ENCODE measurements around the gene DEPDC5. TPM values are rescaled to one million over a fixed set of nuclear protein-coding genes. Genes with fewer than 3 reads are reported as not detected.

The DEPDC5 gene
- total and polyA plus RNA-seq, 9 of the 15 experiments (the other 6 are each of a cell fraction or from before 2014, with no cell fraction given), result 2.3 to 12.3 (median 10.7) TPM

GRCh38 chr22:31937341-31937740, 183.5 kb downstream of the DEPDC5 start (continued):
- TF ChIP-seq ZMIZ1 (IDR thresholded peaks at IDR 0.05; ENCODE audit: low read depth in 2 of 2, low read length in 2 of 2), result peak in 1 of 2 experiments; percentile 69; a peak in 2 of 4 replicates
- no peak for TF ChIP-seq ZNF3 (CRISPR knock-in tag; IDR thresholded peaks at IDR 0.05)
- no peak for TF ChIP-seq NR2C2 (CRISPR knock-in tag; IDR thresholded peaks at IDR 0.05)
- no peak for TF ChIP-seq NR2C2 (tag; IDR thresholded peaks at IDR 0.05)
- TF ChIP-seq TCF3 (CRISPR knock-in tag; IDR thresholded peaks at IDR 0.05), result peak; percentile 95
- TF ChIP-seq HNRNPLL (IDR thresholded peaks at IDR 0.05; ENCODE audit: low read depth, low read length, poor library complexity, severe bottlenecking), result no peak
- TF ChIP-seq CREB3L1 (IDR thresholded peaks at IDR 0.05; ENCODE audit: borderline replicate concordance, low read depth), result no peak
- TF ChIP-seq ZNF324 (CRISPR knock-in tag; IDR thresholded peaks at IDR 0.05), result no peak
- peak; percentile 25 for TF ChIP-seq PRDM10 (IDR thresholded peaks at IDR 0.05; ENCODE audit: partially characterized antibody)
- TF ChIP-seq BCL6 (CRISPR knock-in tag; IDR thresholded peaks at IDR 0.05), result no peak
- no peak for TF ChIP-seq MAFF (IDR thresholded peaks at IDR 0.05; ENCODE audit: low read length)
- TF ChIP-seq SIN3B (IDR thresholded peaks at IDR 0.05; ENCODE audit: low read depth), result no peak
- TF ChIP-seq ADNP (tag; IDR thresholded peaks at IDR 0.05), result no peak
- no peak for TF ChIP-seq TARDBP (IDR thresholded peaks at IDR 0.05)
- no peak for TF ChIP-seq SMC3 (conservative IDR thresholded peaks at IDR 0.05; ENCODE audit: insufficient read depth, low read depth, low read length)
- no peak for TF ChIP-seq ATF7 (IDR thresholded peaks at IDR 0.05)
- TF ChIP-seq MAFG (tag; conservative IDR thresholded peaks at IDR 0.05), result no peak
- TF ChIP-seq VEZF1 (CRISPR knock-in tag; IDR thresholded peaks at IDR 0.05), result no peak
- TF ChIP-seq U2AF2 (optimal IDR thresholded peaks at IDR 0.05; ENCODE audit: low read depth, low read length), result no peak
- TF ChIP-seq NCOR1 (IDR thresholded peaks at IDR 0.05), result peak; percentile 94
- TF ChIP-seq ZNF146 (CRISPR knock-in tag; IDR thresholded peaks at IDR 0.05; ENCODE audit: unreplicated experiment), result no peak

All from K562 (cell line).